ENCODE results near the gene HDLBP.

HDLBP gene

DNA sequence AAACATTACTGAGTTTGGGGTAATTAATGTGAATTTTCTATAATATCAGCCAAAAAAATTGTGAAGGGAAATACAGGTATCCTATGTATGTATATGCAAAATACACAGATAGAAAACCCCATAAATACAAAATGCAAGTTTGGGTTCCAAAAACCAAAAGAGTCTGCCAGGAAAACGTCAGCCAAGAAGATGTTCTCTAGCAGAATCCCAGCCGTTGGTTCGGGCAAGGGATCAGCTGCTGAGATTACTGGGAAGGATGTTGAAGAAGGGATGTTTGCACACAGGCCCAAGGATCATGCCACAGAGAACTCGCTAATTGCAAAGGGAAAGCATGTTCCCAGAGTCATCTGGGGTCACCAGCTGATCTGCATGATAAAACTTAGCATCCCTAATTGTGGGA, 136.5 kb downstream of the HDLBP start:
- FAIRE-seq, result no peak
- no peak for DNase-seq (ENCODE audit: low spot score)

DNA sequence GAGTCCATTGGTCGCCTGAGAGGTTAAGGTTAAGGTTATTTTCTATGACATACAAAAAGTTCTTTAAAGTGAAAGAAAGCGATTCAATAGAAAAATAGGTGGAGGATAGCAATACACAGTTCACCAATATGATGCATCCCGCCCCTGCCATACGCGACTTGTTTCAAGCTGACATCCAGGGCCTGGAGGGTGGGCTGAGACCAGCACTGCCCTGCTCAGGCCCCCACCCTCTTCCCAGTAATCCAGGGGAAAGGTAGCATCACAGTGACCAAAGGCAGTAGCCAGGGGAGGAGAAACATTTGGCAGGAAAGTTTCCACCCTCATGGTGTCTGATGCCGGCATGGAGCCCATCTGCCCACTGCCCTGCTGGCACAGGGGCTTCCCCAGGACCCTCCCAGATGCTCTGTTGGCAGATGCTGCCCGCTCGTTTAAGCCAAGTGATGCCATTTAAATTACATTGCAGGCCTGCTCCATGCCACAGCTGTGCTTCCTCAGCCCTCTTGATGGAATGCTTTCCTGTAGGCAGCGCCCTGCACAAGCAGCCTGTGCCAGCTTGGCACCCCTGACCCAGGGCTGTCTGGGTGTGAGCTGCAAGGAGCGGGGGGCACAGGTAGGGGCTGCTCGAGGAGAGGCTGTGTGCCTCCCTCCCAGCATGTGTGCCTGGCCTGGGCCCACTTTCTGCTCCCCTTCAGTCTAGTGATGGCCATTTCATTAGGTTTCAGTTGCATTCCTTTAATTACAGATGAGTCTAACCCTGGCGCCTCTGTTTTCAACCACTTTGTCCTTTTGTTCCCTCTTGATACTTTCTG, 137.7 kb downstream of the HDLBP start:
- DNase-seq (ENCODE audit: low spot score) (no peak), FAIRE-seq (no peak)

Measured in urothelium cell line (cell line).